Esophagus squamous epithelium (tissue), 5 donors: ENCODE measurements around the gene CAMK4. TPM values are rescaled to one million over a fixed set of nuclear protein-coding genes. Genes with fewer than 3 reads are reported as not detected.
"Not testable (repeated sequence)": the region's sequence is repeated elsewhere in the genome, so short reads cannot be mapped to it uniquely, and the experiment has no call there.

Experiments
- DNase-seq: peaks from one replicate; lab custom pipeline; 2025; lab: John Stamatoyannopoulos, UW
- H3K27ac ChIP-seq, 4 donors: fragments of 200-600 bp; sonication (generic); one replicate each; pipeline ENCODE4 v1.5.1; 2016 to 2019; ENCODE audit warnings: mild to moderate bottlenecking in 1 of 4
- H3K27me3 ChIP-seq, 4 donors: fragments of 200-600 bp; sonication (generic); 1 replicate in 3 of 4; 2 replicates in 1 of 4; pipeline versions ENCODE4 v1.5.1 to v1.6.0; 2017 to 2021; ENCODE audit warnings: antibody characterized with exemption in 1 of 4
- H3K36me3 ChIP-seq, 3 donors: fragments of 200-600 bp; sonication (generic); one replicate each; pipeline ENCODE4 v1.5.1; 2016 to 2019
- H3K4me1 ChIP-seq, 3 donors: fragments of 200-600 bp; sonication (generic); one replicate each; pipeline ENCODE4 v1.5.1; 2017 to 2019
- H3K4me3 ChIP-seq, 4 donors: fragments of 200-600 bp; sonication (generic); 1 replicate in 3 of 4; 2 replicates in 1 of 4; pipeline ENCODE4 v1.5.1; 2016 to 2019; ENCODE audit warnings: mild to moderate bottlenecking in 2 of 4, moderate library complexity in 1 of 4
- H3K9me3 ChIP-seq, 3 donors: fragments of 200-600 bp; sonication (generic); one replicate each; pipeline ENCODE4 v1.5.1; 2016 to 2019
- CTCF ChIP-seq, 6 experiments: fragments of 450-650 bp in 4 of 6; fragments of 200-600 bp in 2 of 6; sonication (generic) in 2 of 6; IDR thresholded peaks; one replicate each; pipeline ENCODE4 v1.5.1; 2016 to 2019; ENCODE audit warnings: antibody characterized with exemption in 6 of 6, mild to moderate bottlenecking in 4 of 6, moderate library complexity in 4 of 6
- POLR2A ChIP-seq, 4 donors: fragments of 450-650 bp; IDR thresholded peaks; one replicate each; pipeline ENCODE4 v1.6.1; 2017; ENCODE audit warnings: antibody characterized with exemption in 4 of 4, mild to moderate bottlenecking in 4 of 4, moderate library complexity in 3 of 4
- WGBS, 2 donors: methylation state at CpG; one replicate each; pipeline ENCODE4 v1.1.5; 2018; 5-methylcytosine and 5-hydroxymethylcytosine counted together
- intact Hi-C: fragments of 100-400 bp; cut with DNase I; formaldehyde crosslinking; loops from one replicate; pipeline ENCODE4 v1.15.0; 2022
- total RNA-seq, 4 donors: library from RNA; depleted of rRNA; stranded (reverse); fragments of >200 nt; gene quantifications; one replicate each; pipeline ENCODE4 v1.1.0, GENCODE V29; 2016
- donor health status: DM: yes; HTN: yes; CAD: no.

CAMK4 gene
- total RNA-seq, 4 donors from 2014 or later = 1.5 to 3.2 (median 2.6) TPM

GRCh38 chr5:111348661-111349329 lies 124.6 kb downstream of the CAMK4 start:
- Histone ChIP-seq H3K4me1 (no peaks in the 10 kb centered on the region), H3K27ac (no peak overlapping the region), H3K36me3 (no peaks in the 10 kb centered on the region), H3K27me3 (no peaks in the 10 kb centered on the region), H3K9me3 (no peaks in the 10 kb centered on the region), H3K4me3 (no peak overlapping the region)
- DNase-seq = no peak
- intact Hi-C loops = no loop called here
- 78 to 79% methylated on average over 3 of the region's 3 CpGs for WGBS, 2 donors
- no peak for TF ChIP-seq CTCF (IDR thresholded peaks at IDR 0.05)
- TF ChIP-seq POLR2A (IDR thresholded peaks at IDR 0.05) = no peak

- no peaks in the 10 kb centered on the region for H3K4me1 ChIP-seq
- no peaks in the 10 kb centered on the region for H3K27me3 ChIP-seq
- H3K36me3 ChIP-seq = no peaks in the 10 kb centered on the region
- H3K4me3 ChIP-seq = no peak overlapping the region
- DNase-seq = no peak
- WGBS, 2 donors = 67 to 80% methylated on average over 1 of the region's 1 CpG
- no peaks in the 10 kb centered on the region for H3K9me3 ChIP-seq
- intact Hi-C loops = no loop called here
- no peak for TF ChIP-seq POLR2A (IDR thresholded peaks at IDR 0.05)
- no peak for TF ChIP-seq CTCF (IDR thresholded peaks at IDR 0.05)
- no peak overlapping the region for H3K27ac ChIP-seq
Observed at GRCh38 chr5:111349429-111349828, 125.2 kb downstream of the CAMK4 start.

GRCh38 chr5:111353035-111353434 lies 128.9 kb downstream of the CAMK4 start:
- H3K4me3 ChIP-seq = no peak overlapping the region
- H3K27ac ChIP-seq = no peak overlapping the region
- no peaks in the 10 kb centered on the region for H3K36me3 ChIP-seq
- H3K27me3 ChIP-seq = no peaks in the 10 kb centered on the region
- intact Hi-C loops = no loop called here
- no peaks in the 10 kb centered on the region for H3K9me3 ChIP-seq
- H3K4me1 ChIP-seq = no peaks in the 10 kb centered on the region
- no peak for DNase-seq
- 86 to 91% methylated on average over 3 of the region's 3 CpGs for WGBS, 2 donors
- no peak for TF ChIP-seq CTCF (IDR thresholded peaks at IDR 0.05)
- no peak for TF ChIP-seq POLR2A (IDR thresholded peaks at IDR 0.05)

GRCh38 chr5:111358726-111359125 lies 134.5 kb downstream of the CAMK4 start:
- H3K4me3 ChIP-seq, H3K27me3 ChIP-seq, H3K27ac ChIP-seq, H3K9me3 ChIP-seq, intact Hi-C loops, H3K36me3 ChIP-seq, H3K4me1 ChIP-seq, DNase-seq: not testable (repeated sequence)
- 0 to 46% methylated on average over 1 of the region's 1 CpG for WGBS, 2 donors

GRCh38 chr5:111360173-111360572 lies 136.0 kb downstream of the CAMK4 start:
- Histone ChIP-seq H3K9me3 (no peaks in the 10 kb centered on the region), H3K36me3 (no peaks in the 10 kb centered on the region), H3K4me1 (no peaks in the 10 kb centered on the region), H3K4me3 (no peak overlapping the region), H3K27ac (no peak overlapping the region), H3K27me3 (no peaks in the 10 kb centered on the region)
- intact Hi-C loops = no loop called here
- DNase-seq = no peak
- WGBS, 2 donors = 64 to 88% methylated on average over 2 of the region's 2 CpGs
- TF ChIP-seq CTCF (IDR thresholded peaks at IDR 0.05) (no peak), POLR2A (IDR thresholded peaks at IDR 0.05) (no peak)

- no peak for DNase-seq
- intact Hi-C loops = no loop called here
- 77 to 83% methylated on average over 2 of the region's 2 CpGs for WGBS, 2 donors
- no peak for TF ChIP-seq POLR2A (IDR thresholded peaks at IDR 0.05)
- TF ChIP-seq CTCF (IDR thresholded peaks at IDR 0.05) = no peak
- Histone ChIP-seq H3K4me3 (no peak overlapping the region), H3K27ac (no peak overlapping the region), H3K27me3 (no peaks in the 10 kb centered on the region), H3K36me3 (no peaks in the 10 kb centered on the region), H3K4me1 (no peaks in the 10 kb centered on the region), H3K9me3 (no peaks in the 10 kb centered on the region)
Observed at GRCh38 chr5:111364992-111365391, 140.8 kb downstream of the CAMK4 start.
